CD4-positive, alpha-beta T cell treated with Interleukin-1 beta for 1 hour (primary cell): ENCODE data around the gene LUC7L2.
"Not testable (repeated sequence)": the region's sequence is repeated elsewhere in the genome, so short reads cannot be mapped to it uniquely, and the experiment has no call there.

Source experiments
- DNase-seq, 2 donors: peaks; one replicate each; pipeline ENCODE4 v3.0.0-alpha.2; 2020 to 2022

Gene LUC7L2

GRCh38 chr7:139403601-139404000, 43.9 kb downstream of the LUC7L2 start:
- no peak for DNase-seq

DNA sequence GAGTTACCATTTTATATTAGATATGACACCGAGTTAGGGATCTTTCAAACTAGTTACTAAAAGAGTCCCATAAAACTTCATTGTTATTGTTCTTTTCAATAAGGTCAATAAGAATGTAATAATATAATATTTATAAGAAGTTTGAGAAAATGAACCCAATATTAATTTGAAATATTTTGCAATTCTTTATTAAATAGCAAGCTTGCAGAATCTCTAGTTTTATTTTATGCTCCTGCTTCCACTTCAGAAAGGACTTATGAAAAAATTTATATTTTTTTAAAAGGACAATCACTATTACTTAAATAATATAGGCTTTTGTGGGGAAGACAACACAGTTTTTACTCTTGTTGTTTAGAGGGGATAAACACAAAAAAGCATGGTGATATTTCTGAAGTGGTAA, 47.9 kb downstream of the LUC7L2 start:
- DNase-seq = no peak

GRCh38 chr7:139414743-139415402, 55.2 kb downstream of the LUC7L2 start:
- not testable (repeated sequence) for DNase-seq

DNA sequence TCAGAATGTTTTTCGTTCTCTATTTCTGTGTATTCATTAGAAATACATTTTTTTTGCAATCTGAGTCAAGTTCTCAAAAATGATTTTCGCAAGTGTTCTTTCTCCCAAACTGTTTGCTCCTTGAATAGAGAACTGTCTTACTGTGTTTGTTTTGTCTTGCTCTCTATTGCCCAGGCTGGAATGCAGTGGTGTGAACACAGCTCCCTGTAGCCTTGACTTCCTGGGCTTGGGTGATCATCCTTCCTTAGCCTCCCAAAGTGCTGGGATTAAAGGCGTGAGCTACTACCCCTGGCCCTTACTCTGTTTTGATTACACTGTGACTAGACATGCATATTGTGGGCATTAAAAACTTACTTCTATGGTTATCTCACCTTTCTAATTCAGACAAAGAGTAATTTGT, 56.7 kb downstream of the LUC7L2 start:
- no peak for DNase-seq

- no peak for DNase-seq
These were observed 57.8 kb downstream of the LUC7L2 start for GRCh38 chr7:139417478-139417877.

DNA sequence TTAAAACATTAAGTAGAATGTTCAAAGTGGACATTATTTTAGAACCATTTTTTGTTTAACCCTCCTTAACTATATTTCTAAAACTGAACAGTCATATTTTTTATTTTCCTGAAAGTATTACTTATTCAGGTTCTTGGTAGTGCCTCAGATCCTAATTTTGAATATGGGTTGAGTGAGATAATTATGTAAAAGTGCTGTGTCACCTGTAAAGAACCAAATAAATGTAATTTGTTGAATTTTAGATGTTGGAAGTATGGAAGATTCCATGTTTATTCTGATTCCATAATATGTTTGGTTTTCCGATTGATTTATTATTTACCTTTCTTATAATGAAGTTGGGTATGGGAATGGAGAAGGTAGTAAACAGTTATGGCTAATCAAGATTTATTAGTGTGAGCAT, 61.4 kb downstream of the LUC7L2 start:
- DNase-seq = no peak

- DNase-seq = no peak
These were observed 62.4 kb downstream of the LUC7L2 start for GRCh38 chr7:139422126-139422525.

- DNase-seq = no peak
These were observed 63.4 kb downstream of the LUC7L2 start for GRCh38 chr7:139423091-139423490.

DNA sequence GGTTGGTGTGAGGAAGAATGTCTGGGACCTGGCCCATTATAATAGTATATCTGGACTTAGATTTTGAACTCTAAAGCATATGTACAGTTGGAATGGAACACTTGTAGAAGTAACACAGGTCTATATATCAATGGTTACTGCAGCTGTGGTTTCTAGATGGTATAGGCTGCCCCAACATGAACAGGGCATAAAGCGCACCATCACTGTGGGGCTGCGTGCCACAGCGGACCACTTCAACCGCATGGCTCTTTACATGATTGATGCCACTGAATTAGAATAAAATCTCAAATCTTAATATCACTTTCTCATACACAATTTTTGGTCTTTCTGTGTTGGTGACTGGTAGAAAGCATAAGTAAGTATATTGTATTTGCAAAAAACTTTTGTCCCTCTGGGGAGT, 64.3 kb downstream of the LUC7L2 start:
- DNase-seq = no peak

GRCh38 chr7:139425701-139426100, 66.0 kb downstream of the LUC7L2 start:
- DNase-seq = not testable (repeated sequence)

GRCh38 chr7:139426258-139427028, 66.7 kb downstream of the LUC7L2 start:
- DNase-seq = no peak

- DNase-seq = no peak
These were observed 67.3 kb downstream of the LUC7L2 start for GRCh38 chr7:139427029-139427420.

- DNase-seq = no peak
These were observed 68.1 kb downstream of the LUC7L2 start for GRCh38 chr7:139427788-139428187.

DNA sequence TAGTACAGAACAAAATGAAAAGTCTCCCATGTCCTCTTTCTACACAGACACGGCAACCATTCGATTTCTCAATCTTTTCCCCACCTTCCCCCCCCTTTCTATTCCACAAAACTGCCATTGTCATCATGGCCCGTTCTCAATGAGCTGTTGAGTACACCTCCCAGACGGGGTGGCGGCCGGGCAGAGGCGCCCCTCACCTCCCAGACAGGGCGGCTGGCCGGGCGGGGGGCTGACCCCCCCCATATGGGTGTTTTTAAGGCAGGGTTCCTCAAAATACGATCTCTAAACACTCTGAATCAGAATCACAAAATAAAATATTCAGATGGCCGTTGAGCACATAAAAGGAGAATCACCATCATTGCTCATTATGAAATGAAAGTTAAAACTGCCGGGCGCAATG, 70.0 kb downstream of the LUC7L2 start:
- not testable (repeated sequence) for DNase-seq

DNA sequence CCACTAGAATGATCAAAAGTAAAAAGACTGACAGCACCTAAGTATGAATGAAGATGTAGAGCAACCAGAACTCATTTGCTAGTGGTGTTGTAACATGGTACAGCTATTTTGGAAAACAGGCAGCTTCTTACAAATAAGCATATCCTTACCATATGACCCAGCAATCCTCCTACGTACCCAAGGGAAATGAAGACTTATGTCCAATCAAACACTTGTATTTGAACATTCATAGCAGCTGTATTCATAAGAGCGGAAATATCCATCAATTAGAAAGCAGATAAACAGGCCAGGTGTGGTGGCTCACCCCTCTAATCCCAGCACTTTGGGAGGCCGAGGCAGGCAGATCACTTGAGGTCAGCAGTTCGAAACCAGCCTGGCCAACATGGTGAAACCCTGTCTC, 70.7 kb downstream of the LUC7L2 start:
- DNase-seq = no peak

DNA sequence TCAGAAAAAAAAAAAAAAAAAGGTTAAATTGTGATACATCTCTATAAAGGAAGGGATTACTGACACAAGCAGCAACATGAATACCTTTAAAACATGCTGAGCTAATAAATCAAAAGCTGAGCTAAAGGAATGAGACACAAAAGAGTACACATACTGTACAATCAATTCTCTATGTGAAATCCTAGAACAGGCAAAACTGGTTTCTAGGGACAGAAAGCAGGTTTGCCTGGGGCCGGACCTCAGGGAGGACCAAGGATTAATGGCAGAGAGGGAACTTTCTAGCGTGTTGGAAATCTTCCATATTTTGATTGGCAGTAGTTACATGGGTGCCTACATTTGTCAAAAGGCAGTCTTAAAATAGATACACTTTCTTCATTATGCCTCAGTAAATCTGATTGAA, 71.3 kb downstream of the LUC7L2 start:
- no peak for DNase-seq

GRCh38 chr7:139431459-139431858, 71.8 kb downstream of the LUC7L2 start:
- DNase-seq = no peak

GRCh38 chr7:139436806-139437205, 77.1 kb downstream of the LUC7L2 start:
- no peak for DNase-seq

DNA sequence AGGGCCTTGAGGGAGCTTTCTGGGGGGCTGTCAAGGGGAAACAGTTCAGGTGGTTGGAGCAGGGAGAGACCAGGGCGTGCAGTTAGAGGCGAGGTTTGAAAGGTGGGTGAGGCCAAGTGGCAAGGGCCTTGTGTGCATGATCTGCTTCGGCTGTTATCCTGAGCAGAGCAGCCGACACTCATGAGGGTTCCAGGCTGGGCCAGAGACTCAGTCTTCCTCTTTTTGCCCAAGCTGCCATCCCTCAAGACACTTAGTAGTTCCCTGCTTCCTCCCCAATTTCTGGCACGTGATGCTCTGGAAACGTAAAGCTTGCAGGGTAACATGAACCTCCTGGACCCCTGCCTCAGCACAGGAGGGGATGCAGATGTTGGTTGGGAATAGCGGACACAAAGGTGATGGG, 79.7 kb downstream of the LUC7L2 start:
- no peak for DNase-seq

GRCh38 chr7:139441961-139442360, 82.3 kb downstream of the LUC7L2 start:
- DNase-seq = no peak

DNA sequence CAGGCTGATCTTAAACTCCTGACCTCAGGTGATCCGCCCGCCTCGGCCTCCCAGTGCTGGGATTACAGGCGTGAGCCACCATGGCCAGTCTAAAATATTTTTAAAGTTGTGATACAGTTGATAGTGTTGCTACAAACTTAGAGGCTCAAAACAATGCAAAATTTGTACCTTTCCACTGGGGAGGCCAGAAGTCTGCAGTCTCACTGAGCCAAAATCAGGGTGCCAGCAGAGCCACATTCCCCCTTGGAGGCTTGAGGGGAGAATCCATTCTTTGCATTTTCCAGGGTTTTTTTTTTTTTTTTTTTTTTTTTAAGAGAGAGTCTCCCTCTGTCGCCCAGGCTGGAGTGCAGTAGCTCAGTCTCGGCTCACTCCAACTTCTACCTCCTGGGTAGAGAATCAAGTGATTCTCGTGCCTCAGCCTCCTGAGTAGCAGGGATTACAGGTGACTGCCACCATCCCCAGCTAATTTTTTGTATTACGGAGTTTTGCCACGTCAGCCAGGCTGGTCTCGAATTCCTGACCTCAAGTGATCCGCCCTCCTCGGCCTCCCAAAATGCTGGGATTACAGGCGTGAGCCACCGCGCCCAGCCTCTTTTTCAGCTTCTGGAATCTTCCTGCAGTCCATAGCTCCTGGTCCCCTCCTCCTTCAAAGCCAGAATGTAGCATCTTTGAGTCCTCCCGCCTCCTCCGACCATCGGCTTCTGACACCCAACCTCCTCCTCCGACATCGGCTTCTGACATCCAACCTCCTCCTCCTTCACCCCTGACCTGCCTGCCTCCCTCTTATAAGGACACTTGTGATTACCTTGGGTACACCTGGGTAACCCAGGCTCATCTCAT, 86.6 kb downstream of the LUC7L2 start:
- DNase-seq = no peak

GRCh38 chr7:139450851-139451250, 91.2 kb downstream of the LUC7L2 start:
- DNase-seq = no peak

DNA sequence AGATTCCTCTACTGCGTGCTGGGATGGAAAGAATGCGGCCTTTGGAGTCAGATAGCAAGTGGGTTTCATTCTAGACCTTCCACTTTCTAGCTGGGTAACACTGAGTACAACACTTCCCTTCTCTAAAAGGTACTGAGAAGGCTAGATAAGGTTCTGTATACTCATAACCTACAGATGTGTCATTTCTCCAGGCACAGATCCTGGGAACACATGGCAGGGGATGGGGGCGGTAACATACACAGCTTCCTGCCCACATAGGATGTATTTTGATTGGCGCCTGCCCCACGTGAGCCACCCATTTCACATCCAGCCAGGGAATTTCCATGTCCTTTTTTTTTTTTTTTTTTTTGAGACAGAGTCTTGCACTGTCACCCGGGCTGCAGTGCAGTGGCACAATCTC, 91.9 kb downstream of the LUC7L2 start:
- no peak for DNase-seq
